Fibroblast of lung (primary cell): Measurements from ENCODE around the gene TMEM131.

Experiments
- EZH2 ChIP-seq: IDR thresholded peaks from 2 replicates; pipeline ENCODE4 v1.5.1; 2012; ENCODE audit warnings: low read length, control low read depth, mild to moderate bottlenecking; ENCODE audit errors: missing control alignments
- TF ChIP-seq, protein P1 (sequence below), 2 donors: IDR thresholded peaks in 1 of 2; conservative IDR thresholded peaks in 1 of 2; 1 replicate in 1 of 2; 2 replicates in 1 of 2; pipeline ENCODE4 v1.5.1; 2011 to 2012; ENCODE audit warnings: low read length in 2 of 2, control low read depth in 1 of 2, inconsistent platforms in 1 of 2, low read depth in 1 of 2, mild to moderate bottlenecking in 1 of 2

DNA sequence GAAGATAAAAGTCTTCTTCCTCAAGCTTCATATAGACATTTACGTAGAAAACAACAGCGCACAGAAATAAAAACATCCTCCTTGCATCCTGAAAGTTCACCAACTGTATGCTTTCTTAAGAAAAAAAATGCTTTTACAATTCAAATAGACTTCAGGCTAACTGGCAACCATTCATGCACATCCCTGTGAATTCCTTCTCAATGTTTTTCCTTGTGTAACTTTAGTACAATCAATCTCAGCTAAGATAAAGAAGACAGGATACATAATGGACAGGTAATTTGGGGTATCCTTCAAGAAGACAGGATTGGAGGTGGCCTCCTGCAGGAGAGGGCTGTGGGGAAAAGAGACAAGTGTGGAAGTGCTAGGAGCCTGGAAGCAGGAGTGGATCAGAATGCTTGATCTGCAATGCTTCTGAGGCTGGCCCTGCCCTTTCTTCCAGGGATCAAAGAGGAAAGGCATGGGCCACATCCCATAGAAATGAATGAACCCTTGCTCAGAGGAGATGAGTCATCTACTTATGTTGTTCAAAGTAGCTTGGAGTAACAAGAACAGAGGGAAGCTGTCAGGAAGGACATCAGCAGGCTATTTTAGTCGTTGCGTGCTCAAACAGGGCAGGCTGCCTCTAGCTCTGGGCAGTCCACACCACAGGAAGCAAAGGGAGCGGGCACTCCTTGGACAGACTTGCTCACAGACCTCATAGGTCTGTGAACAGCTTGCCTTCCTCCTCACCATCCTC, 126.6 kb downstream of the TMEM131 start:
- TF ChIP-seq, protein P1, sequence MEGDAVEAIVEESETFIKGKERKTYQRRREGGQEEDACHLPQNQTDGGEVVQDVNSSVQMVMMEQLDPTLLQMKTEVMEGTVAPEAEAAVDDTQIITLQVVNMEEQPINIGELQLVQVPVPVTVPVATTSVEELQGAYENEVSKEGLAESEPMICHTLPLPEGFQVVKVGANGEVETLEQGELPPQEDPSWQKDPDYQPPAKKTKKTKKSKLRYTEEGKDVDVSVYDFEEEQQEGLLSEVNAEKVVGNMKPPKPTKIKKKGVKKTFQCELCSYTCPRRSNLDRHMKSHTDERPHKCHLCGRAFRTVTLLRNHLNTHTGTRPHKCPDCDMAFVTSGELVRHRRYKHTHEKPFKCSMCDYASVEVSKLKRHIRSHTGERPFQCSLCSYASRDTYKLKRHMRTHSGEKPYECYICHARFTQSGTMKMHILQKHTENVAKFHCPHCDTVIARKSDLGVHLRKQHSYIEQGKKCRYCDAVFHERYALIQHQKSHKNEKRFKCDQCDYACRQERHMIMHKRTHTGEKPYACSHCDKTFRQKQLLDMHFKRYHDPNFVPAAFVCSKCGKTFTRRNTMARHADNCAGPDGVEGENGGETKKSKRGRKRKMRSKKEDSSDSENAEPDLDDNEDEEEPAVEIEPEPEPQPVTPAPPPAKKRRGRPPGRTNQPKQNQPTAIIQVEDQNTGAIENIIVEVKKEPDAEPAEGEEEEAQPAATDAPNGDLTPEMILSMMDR (conservative IDR thresholded peaks at IDR 0.05 in 1 of 2, IDR thresholded peaks at IDR 0.05 in 1 of 2; ENCODE audit: low read depth in 1 of 2, low read length in 2 of 2), result no peak
- TF ChIP-seq EZH2, result no peak
